GM18517 (cell line): ENCODE results near the gene NPR3.

Experiments used
- ATAC-seq: cut with Tn5 transposase; IDR thresholded peaks from one replicate; pipeline ENCODE4 v1.9.1; 2021; ENCODE audit warnings: mild to moderate bottlenecking, moderate library complexity; ENCODE audit not compliant: unreplicated experiment

NPR3 gene, protein sequence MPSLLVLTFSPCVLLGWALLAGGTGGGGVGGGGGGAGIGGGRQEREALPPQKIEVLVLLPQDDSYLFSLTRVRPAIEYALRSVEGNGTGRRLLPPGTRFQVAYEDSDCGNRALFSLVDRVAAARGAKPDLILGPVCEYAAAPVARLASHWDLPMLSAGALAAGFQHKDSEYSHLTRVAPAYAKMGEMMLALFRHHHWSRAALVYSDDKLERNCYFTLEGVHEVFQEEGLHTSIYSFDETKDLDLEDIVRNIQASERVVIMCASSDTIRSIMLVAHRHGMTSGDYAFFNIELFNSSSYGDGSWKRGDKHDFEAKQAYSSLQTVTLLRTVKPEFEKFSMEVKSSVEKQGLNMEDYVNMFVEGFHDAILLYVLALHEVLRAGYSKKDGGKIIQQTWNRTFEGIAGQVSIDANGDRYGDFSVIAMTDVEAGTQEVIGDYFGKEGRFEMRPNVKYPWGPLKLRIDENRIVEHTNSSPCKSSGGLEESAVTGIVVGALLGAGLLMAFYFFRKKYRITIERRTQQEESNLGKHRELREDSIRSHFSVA

GRCh38 chr5:32710550-32711361 is at the start of gene NPR3:
Gene NPR3 (plus strand): TSS chr5:32711321. CDS start chr5:32711777, 456 bp downstream.
- no peak for ATAC-seq

DNA sequence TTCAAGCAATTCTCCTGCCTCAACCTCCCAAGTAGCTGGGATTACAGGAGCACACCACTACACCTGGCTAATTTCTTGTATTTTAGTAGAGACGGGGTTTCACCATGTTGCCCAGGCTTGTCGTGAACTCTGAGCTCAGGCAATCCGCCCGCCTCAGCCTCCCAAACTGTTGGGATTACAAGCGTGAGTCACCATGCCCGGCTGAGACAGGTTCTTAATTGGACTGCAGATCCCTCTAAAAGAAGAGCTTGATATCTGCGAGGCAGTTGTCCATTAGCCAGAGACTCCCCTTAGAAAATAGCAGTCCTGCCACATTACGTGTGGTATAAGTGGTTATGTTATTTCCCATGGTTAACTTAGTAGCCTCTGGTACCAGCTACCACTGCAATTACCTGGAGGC is 46.6 kb upstream of the NPR3 start:
- no peak for ATAC-seq

GRCh38 chr5:32668552-32668951 is 42.6 kb upstream of the NPR3 start:
- ATAC-seq = no peak

- no peak for ATAC-seq
Observed at GRCh38 chr5:32673272-32673671, 37.8 kb upstream of the NPR3 start.

GRCh38 chr5:32677023-32677422 is 34.1 kb upstream of the NPR3 start:
- ATAC-seq = no peak

DNA sequence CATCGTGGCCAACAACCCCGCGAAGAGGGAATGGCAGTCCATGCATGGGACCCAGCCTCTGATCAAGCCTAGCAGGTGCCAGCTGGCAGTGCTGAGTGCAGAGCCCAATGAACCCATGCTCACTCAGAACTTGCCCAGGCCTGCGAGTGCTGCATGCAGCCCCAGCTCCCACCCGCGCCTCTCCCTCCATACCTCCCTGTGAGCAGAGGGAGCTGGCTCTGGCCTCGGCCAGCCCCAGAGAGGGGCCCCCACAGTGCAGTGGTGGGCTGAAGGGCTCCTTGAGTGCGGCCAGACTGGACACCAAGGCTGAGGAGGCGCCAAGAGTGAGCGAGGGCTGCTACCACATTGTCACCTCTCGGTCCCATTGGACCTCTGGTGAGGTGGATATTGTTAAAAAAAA is 32.6 kb upstream of the NPR3 start:
- ATAC-seq = no peak

DNA sequence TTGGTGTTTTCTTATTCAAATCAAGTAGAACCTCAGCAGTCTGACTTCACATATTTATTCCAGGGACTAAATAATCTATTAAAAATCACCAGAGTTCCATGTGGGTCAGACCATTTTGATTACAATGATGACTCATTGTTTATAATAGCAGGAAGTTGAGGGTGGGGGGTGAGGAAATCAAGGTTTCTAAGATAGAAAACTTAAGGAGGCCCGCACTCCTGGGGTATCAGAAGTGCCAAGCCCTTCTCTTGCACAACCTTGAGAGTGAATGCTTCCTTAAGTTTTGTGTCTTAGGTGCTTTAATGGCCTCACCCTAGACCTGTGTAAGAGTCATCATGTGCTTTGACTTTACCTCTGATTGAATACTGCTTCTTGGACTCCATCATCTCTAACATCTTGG is 31.9 kb upstream of the NPR3 start:
- ATAC-seq = no peak

GRCh38 chr5:32680183-32680582 is 30.9 kb upstream of the NPR3 start:
- ATAC-seq = no peak

GRCh38 chr5:32683125-32683524 is 28.0 kb upstream of the NPR3 start:
- no peak for ATAC-seq

- ATAC-seq = no peak
Observed at GRCh38 chr5:32684260-32684659, 26.9 kb upstream of the NPR3 start.

- ATAC-seq = no peak
Observed at GRCh38 chr5:32686799-32687498, 24.2 kb upstream of the NPR3 start.

DNA sequence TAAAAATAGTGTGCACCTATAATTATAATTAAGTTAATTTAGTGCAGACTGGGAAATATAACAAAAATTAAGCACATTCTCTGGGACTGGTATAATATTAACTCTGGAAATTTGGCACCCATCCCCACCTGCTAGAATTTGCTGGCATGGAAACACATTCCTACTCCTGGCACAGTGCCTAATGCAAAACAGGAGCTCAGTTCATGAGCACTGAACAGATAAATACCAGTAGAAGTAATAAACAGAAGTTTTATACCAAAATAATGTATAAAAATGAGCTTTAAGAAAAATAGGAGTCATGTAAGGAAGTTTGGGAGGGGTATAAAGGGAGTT is 23.7 kb upstream of the NPR3 start:
- no peak for ATAC-seq

DNA sequence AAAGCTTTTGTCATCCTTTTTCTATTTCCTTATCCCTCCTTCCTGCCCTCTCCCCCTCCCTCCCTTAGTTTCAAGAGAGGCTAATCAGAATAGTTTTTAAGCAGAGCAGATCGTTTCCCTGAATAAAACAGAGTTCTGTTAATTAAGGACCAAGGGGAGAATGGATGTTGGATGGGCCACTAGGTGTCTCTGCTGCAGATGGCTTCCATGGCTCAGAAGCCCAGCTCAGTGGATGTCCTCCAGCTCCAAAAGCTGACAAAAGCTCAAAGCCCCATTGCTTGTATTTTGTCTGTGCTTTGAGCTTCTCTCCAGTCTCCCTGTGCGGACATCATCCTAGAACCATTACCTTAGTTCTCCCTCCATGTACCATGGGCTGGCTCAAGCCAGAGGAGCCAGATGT is 21.0 kb upstream of the NPR3 start:
- ATAC-seq = no peak

DNA sequence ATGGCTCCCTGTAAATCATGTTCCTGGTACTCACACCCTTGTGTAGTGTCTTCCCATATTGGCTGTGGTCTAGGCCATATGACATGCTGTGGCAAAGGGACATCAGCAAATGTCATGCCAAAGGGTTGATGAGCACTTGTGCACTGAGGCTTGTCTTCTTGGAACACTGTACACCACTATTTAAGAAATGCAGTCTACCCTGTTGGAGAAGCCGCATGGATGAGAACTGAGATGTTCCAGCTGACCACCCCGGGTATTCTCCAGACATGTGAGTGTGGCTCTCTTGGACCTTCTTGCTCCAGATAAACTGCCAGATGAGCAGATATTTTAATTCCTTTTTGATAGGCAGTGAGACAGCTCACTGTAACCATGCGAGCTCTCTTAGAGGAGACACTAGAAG is 20.5 kb upstream of the NPR3 start:
- ATAC-seq = no peak

GRCh38 chr5:32692036-32692746 is 18.9 kb upstream of the NPR3 start:
- ATAC-seq = no peak

GRCh38 chr5:32703957-32704356 is 7.2 kb upstream of the NPR3 start:
- no peak for ATAC-seq

DNA sequence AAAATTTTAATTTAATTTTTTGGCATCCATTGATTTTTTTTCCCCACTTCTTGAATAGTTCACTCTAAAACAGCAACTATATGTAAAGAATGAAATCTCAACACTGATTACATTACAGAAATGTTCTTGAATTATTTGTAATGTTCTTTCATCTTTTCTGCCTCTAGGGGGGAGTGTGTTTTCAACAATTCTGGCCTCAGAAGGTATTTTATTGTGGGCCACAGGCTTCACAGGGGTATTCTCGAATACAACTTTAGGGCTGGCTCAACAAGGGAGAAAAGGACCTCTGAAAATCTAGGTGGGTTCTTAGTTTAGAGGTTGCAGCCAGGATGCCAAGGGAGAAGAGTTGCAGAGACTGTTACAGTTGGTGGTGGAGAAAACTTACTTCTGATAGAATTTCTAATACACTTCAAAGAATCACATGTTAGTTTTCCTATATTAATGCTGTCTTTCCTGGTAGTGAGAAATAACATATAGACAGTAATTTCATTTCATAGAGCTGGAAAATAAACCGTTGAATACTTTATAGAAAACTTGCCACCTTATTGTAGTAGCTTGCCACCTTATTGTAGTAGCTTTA is 3.6 kb upstream of the NPR3 start:
- no peak for ATAC-seq

DNA sequence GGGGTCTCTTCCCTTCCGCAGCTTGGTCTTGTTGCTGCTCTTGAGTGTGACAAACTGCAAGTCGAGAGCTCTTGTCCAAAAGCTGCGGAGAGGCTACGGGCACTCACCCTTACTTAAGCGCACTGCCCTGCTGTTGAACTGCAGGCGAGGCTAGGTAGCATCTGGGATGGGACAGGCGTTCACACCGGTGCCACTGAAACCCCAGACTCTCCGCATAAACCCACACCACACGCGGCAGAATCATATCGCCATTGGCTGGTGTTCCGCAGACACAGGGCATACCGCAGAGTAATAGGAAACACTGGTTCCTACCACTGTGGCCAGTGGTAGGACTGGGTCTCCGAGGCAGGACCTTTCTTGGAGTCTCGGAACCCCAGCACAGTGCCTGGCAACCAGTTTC is 2.2 kb upstream of the NPR3 start:
- no peak for ATAC-seq

DNA sequence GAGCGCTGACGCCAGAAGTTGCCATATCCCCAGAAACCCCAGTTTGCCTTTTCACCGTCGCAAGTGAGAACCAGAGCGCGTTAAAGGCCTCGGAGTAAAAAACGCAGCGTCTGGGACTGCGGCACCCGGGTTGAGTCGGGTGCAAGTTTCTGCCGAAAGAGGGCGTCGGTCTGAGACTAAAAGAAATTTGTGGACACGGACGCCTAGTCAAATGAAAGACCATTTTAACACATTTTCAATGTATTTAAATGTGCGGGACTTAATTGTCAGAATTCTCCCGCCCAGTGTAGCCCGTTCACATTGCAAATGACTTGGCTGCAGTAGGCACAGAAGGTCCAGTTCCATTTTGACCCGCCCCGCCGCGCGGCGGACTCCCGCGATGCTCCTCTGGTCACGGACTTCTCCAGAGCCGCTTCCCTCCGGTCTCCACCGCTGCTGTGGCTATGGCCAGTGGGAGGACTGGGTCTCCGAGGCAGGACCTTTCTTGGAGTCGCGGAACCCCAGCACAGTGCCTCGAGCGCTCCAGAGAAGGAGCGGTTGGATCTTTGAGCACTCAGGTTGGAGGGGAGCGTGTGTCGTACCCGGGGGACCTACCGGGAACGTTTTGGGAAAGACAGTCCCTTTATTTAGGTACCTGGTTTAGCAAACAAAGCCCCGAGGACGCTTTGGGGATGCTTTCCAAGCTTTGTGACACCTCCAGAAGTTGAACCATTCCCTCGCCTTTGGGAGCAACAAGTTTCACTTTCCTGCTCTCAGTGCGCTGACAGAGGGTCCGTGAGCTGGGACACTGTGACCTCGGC is 1.2 kb upstream of the NPR3 start:
- ATAC-seq = no peak

DNA sequence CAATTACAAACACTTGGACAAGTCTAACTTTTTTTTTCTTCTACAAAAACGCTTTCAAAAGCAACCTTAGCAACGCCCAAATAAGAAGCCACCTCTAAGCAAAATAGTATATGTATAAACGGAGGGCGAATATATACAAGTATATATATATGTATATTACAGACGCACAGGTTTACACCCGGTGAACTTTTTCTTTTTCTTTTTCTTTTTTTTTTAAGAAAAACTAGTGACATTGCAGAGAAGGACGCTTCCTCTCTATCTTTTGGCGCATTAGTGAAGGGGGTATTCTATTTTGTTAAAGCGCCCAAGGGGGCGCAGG is 200 bp downstream of the NPR3 start:
- no peak for ATAC-seq
